ENCODE results near the gene ZW10. TPM values are rescaled to one million over a fixed set of nuclear protein-coding genes. Genes with fewer than 3 reads are reported as not detected.
A peak's percentile ranks its signal among the peaks of the same experiment; 100 is the strongest.
"Not testable (repeated sequence)": the region's sequence is repeated elsewhere in the genome, so short reads cannot be mapped to it uniquely, and the experiment has no call there.

The ZW10 gene, protein sequence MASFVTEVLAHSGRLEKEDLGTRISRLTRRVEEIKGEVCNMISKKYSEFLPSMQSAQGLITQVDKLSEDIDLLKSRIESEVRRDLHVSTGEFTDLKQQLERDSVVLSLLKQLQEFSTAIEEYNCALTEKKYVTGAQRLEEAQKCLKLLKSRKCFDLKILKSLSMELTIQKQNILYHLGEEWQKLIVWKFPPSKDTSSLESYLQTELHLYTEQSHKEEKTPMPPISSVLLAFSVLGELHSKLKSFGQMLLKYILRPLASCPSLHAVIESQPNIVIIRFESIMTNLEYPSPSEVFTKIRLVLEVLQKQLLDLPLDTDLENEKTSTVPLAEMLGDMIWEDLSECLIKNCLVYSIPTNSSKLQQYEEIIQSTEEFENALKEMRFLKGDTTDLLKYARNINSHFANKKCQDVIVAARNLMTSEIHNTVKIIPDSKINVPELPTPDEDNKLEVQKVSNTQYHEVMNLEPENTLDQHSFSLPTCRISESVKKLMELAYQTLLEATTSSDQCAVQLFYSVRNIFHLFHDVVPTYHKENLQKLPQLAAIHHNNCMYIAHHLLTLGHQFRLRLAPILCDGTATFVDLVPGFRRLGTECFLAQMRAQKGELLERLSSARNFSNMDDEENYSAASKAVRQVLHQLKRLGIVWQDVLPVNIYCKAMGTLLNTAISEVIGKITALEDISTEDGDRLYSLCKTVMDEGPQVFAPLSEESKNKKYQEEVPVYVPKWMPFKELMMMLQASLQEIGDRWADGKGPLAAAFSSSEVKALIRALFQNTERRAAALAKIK
- 9.9 and 12.7 TPM in 2 replicates for total RNA-seq (2014; rRNA removed; shearing (Covaris generic); ENCODE audit: low replicate concordance)

DNA sequence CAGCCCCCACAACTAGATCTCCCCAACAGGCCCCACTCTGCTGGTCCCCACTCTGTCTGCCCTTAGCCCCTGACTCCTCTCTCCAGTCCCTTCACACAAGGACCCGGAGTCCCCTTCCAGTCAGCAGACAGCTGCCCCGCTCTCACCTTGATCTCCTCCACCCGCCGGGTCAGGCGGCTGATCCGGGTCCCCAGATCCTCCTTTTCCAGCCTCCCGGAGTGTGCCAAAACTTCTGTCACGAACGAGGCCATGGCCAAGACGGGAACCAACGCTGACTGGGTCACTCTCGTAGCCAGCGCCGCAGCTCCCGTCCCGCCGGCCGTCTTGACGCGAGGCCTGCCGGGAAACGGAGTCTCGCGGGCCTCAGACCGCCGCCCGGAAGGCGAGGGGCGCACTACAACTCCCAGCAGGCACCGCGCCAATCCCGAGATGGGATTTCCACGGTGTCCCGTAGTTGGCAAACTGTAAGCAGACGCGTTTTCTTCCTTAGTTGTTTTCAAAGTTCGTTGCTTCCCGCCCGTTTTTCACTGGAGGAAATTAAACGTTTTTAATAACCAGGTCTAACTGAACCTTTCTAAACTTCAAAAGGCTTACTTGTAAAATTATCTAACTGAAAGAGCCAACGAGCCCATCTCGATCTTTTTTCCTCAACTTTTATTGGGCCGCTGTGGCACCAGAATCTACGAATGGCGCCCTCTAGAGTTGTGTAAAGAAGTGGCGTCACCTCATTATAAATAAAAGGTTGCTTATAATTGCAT, at the start of gene ZW10:
Gene ZW10, minus strand, starts transcription at position 277 of the 758 bp plus-strand sequence. Its CDS starts 26 bp downstream, at position 251.
- in situ Hi-C loops (cut with HindIII; ENCODE audit: low pct_unique_long_range_greater_than_20kb, low sequenced_read_pairs): no loop called here
- peak; percentile 89 for DNase-seq (ENCODE audit: low read depth)

GRCh38 chr11:113818426-113818825, 44.9 kb upstream of the ZW10 start:
- in situ Hi-C loops (cut with HindIII; ENCODE audit: low pct_unique_long_range_greater_than_20kb, low sequenced_read_pairs): no loop called here
- no peak for DNase-seq (ENCODE audit: low read depth)

DNA sequence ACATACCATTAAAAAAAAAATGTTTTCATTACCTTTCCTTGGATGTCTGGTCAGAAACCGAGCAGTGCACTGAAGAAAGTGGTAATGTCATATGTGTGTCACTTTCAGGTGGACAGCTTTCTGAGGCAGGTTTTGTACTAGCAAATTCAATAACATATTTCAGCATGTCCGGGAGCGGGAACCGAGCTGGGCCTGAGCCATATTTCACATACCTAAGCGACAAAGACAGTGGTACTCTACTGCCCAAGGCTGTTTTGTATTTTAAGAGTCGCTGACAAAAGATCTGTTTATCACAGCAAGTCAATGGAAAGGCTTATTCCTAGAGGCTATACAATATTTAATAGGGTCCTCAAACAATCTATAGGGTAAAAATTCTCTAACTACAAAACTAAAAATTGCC, 44.1 kb upstream of the ZW10 start:
- in situ Hi-C loops (cut with HindIII; ENCODE audit: low pct_unique_long_range_greater_than_20kb, low sequenced_read_pairs): no loop called here

DNA sequence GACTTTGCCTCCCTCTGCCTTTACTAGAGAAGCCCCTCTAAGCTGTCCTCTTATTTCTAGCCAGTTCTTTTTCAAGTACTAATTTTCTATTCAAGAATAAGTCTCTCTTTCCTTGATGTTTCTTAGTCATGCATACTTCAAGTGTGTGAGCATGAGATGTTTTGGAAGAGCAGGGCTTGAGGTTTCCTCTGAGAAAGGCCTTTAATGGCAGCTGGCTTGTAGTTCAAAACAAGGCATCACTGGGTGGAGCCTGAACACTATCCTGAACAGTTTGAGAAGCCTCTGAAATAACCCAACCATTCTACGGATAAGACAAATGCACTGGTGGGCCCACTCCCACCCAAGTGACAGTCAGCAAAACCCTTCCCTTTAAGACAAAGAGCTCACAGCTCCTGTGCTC, 43.7 kb upstream of the ZW10 start:
- in situ Hi-C loops (cut with HindIII; ENCODE audit: low pct_unique_long_range_greater_than_20kb, low sequenced_read_pairs): no loop called here

More for the DNA sequence above, 44.1 kb upstream of the ZW10 start:
- DNase-seq (ENCODE audit: low read depth): no peak

GRCh38 chr11:113814181-113814580, 40.7 kb upstream of the ZW10 start:
- in situ Hi-C loops (cut with HindIII; ENCODE audit: low pct_unique_long_range_greater_than_20kb, low sequenced_read_pairs): no loop called here
- DNase-seq (ENCODE audit: low read depth): no peak

More for the DNA sequence above, 43.7 kb upstream of the ZW10 start:
- no peak for DNase-seq (ENCODE audit: low read depth)

GRCh38 chr11:113808931-113809330, 35.4 kb upstream of the ZW10 start:
- no peak for DNase-seq (ENCODE audit: low read depth)

DNA sequence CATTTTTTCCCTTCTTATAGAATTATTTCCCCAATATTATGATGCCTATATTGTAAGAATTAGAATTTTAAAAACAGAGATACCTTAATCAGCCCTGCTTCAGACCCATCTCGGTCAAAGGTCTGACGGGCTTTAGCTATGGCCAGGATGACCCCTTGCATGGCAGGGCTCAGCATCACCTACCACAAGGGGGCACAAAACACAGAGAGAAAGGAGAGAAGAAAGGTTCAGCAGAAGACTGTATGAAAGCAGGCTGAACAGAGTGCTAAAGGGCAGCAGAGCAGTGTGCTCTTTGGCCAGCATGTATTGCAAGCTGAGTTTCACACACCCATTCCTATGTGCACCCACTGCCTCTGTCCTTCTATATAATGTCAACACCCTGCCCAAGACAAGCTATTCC, 32.9 kb upstream of the ZW10 start:
- peak; percentile 3 for DNase-seq (ENCODE audit: low read depth)
- in situ Hi-C loops (cut with HindIII; ENCODE audit: low pct_unique_long_range_greater_than_20kb, low sequenced_read_pairs): no loop called here

More at GRCh38 chr11:113808931-113809330, 35.4 kb upstream of the ZW10 start:
- in situ Hi-C loops (cut with HindIII; ENCODE audit: low pct_unique_long_range_greater_than_20kb, low sequenced_read_pairs): no loop called here

- in situ Hi-C loops (cut with HindIII; ENCODE audit: low pct_unique_long_range_greater_than_20kb, low sequenced_read_pairs): no loop called here
- no peak for DNase-seq (ENCODE audit: low read depth)
Observed at GRCh38 chr11:113805640-113806039, 32.1 kb upstream of the ZW10 start.

DNA sequence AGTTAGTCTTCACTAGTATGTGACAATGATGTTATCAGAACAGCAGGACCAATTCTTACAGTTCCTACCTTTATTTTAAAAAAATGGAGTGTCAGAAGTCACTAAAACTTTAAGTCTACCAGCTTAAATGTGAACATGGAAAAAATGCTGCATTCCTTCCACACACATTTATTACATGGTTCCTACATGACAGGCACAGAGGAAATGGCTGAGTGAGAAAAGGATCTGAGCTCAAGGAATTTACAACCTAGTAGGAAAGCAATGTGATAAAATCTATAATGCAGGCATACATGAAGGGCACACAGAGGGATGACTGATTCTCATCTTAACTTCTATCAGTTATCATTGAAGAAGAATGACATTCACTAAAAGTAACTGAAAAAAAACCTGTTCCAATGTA, 29.1 kb upstream of the ZW10 start:
- DNase-seq (ENCODE audit: low read depth): no peak
- in situ Hi-C loops (cut with HindIII; ENCODE audit: low pct_unique_long_range_greater_than_20kb, low sequenced_read_pairs): no loop called here

- in situ Hi-C loops (cut with HindIII; ENCODE audit: low pct_unique_long_range_greater_than_20kb, low sequenced_read_pairs): no loop called here
- peak; percentile 19 for DNase-seq (ENCODE audit: low read depth)
Observed at GRCh38 chr11:113796663-113797259, 23.3 kb upstream of the ZW10 start.

DNA sequence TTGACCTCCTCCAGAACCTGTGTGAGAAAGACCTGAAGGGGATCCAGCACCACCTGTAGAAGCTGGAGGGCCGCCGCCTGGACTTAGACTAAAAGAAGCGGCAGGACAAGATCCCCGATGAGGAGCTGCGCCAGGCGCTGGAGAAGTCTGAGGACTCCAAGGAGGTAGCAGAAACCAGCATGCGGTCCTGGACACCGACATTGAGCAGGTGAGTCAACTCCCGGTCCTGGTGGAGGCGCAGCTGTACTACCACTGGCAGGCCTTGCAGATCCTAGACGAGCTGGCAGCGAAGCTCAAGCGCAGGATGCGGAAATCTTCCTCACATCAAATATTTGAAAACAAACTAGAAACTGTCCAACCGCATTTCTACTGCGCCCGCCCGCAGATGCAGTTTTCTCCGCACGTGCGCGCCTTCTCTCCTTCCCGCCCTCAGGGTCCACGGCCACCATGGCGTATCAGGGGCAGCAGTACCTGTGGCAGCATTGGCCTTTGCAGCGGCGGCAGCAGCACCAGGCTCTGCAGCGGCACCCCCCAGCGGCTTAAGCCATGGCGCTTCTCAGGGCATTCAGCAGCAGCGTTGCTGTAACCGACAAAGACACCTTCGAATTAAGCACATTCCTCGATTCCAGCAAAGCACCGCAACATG, 16.3 kb upstream of the ZW10 start:
- in situ Hi-C loops (cut with HindIII; ENCODE audit: low pct_unique_long_range_greater_than_20kb, low sequenced_read_pairs): no loop called here
- no peak for DNase-seq (ENCODE audit: low read depth)

DNA sequence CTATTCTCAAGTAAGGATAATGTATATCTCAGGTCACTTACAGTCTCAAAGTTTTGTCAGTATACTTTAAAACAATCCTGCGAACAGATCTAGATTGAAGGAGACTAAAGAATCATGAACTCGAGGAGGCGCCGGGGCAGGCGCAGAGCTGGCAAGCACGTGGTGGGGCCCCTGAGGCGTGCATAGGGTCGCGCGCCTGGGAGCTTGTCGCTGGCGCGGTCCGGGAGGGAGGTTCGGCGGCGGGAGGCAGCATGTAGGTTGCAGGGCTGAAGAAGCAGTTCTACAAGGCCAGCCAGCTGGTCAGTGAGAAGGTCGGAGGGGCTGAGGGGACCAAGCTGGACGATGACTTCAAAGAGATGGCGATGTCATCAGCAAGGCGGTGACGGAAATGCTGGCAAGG, 15.5 kb upstream of the ZW10 start:
- in situ Hi-C loops (cut with HindIII; ENCODE audit: low pct_unique_long_range_greater_than_20kb, low sequenced_read_pairs); DNase-seq (ENCODE audit: low read depth): not testable (repeated sequence)

- in situ Hi-C loops (cut with HindIII; ENCODE audit: low pct_unique_long_range_greater_than_20kb, low sequenced_read_pairs): no loop called here
- no peak for DNase-seq (ENCODE audit: low read depth)
Observed at GRCh38 chr11:113782134-113782533, 8.6 kb upstream of the ZW10 start.

DNA sequence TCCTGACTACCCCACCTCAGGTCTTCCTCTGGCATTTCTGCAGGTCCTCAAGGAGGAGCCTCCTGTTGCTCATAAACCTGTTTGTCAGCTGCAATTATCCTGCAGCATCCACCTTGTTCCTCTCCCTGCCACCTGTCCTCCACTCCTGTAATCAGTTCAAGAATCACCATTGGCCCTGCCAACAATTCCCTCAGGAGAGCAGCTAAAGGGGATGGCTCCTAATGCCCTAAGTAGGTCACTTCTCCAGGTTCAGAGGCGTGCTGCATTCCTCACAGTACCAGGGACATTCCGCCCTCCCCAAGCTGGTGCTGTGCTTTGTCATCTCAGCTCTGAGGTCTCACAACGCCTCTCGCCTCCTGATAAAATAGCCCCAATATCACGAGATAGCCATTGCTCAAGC, 8.2 kb upstream of the ZW10 start:
- in situ Hi-C loops (cut with HindIII; ENCODE audit: low pct_unique_long_range_greater_than_20kb, low sequenced_read_pairs): no loop called here
- DNase-seq (ENCODE audit: low read depth): no peak

- in situ Hi-C loops (cut with HindIII; ENCODE audit: low pct_unique_long_range_greater_than_20kb, low sequenced_read_pairs): no loop called here
Observed at GRCh38 chr11:113779496-113779895, 6.0 kb upstream of the ZW10 start, which contains the start of gene CLDN25. Gene CLDN25, plus strand, starts transcription at chr11:113779796. Its CDS starts 0 bp downstream, at chr11:113779796.

DNA sequence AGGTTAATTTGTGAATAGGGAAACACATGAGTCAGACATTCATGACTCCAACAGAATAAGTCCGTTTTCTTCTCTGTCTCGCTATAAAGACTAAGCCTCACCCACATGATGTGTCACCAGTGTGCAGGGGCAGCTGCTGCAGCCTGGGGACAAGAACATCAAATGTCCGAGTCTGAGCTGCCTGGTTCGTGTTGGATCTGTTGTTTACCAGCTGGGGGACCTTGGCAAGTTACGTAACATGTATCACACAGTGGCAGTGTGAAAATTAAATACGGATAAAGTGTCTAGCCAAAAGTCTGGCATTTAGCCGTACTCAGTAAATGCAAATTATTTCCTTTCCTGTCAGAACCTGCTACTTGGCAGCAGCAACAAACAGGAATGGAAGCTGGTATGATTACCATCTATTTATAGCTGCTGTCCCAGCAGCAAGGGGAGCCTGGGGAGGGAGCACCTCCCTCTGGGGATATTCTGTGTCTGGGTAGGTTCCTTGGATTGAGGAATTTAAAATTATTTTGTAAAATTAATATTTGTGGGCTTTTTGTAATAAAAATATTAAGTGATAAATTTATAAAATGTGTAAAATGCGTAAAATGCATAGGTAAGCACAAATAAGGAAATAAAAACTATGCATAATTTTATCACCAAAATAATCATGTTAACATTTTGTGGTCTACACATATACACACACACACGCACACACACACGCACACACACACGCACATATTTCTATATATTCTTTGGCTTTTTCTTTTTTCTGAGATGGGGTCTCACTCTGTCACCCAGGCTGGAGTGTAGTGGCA, 4.8 kb upstream of the ZW10 start:
- DNase-seq (ENCODE audit: low read depth): peak; percentile 44
- in situ Hi-C loops (cut with HindIII; ENCODE audit: low pct_unique_long_range_greater_than_20kb, low sequenced_read_pairs): no loop called here

More at GRCh38 chr11:113779496-113779895, 6.0 kb upstream of the ZW10 start, which contains the start of gene CLDN25:
- DNase-seq (ENCODE audit: low read depth): no peak

DNA sequence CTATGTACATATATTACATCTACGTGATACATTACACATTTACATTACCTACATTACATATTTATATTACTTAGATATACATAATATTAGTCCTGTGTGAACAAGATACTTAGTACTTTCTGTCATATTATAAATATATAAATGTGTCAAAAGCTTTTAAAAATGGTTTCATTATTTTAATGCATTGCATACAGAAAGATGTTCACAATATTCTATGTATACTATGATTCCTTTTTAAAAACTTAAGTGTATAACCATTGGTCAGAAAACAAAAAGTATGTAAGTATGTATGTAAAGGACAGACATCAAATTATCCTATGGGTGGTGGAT, 647 bp upstream of the ZW10 start:
- DNase-seq (ENCODE audit: low read depth): no peak
- in situ Hi-C loops (cut with HindIII; ENCODE audit: low pct_unique_long_range_greater_than_20kb, low sequenced_read_pairs): no loop called here

Data from Caki2 (cell line).